ENCODE measurements around the gene SV2B.

- no peak for TF ChIP-seq CTCF (IDR thresholded peaks at IDR 0.05; ENCODE audit: poor library complexity)
- no peak for TF ChIP-seq EZH2 (IDR thresholded peaks at IDR 0.05; ENCODE audit: borderline replicate concordance)
- TF ChIP-seq EZH2phosphoT487 (IDR thresholded peaks at IDR 0.05; ENCODE audit: low read depth, severe bottlenecking, unreplicated experiment): no peak
Observed at GRCh38 chr15:91142946-91143345, 42.9 kb downstream of the SV2B start.
